MM.1S (cell line): ENCODE results near the gene GAB1.
A peak's percentile ranks its signal among the peaks of the same experiment; 100 is the strongest.

Experiments used
- DNase-seq: peaks from one replicate; pipeline ENCODE4 v3.0.0-alpha.2; 2015
- H2AFZ ChIP-seq: fragments of 300-600 bp; sonication (generic); 2 replicates; pipeline ENCODE4 v1.6.0; 2016; ENCODE audit warnings: antibody characterized with exemption, low read length
- H3F3A ChIP-seq: fragments of 300-600 bp; sonication (generic); 2 replicates; pipeline ENCODE4 v1.6.1; 2016; ENCODE audit warnings: mild to moderate bottlenecking, antibody characterized with exemption, low read length, moderate library complexity, mixed read lengths; ENCODE audit not compliant: insufficient read depth
- H3K27ac ChIP-seq: fragments of 300-600 bp; sonication (generic); 2 replicates; pipeline ENCODE4 v1.5.1; 2016; ENCODE audit warnings: mild to moderate bottlenecking, low read length
- H3K27me3 ChIP-seq: fragments of 300-600 bp; sonication (generic); replicated peaks from 2 replicates; pipeline ENCODE4 v1.6.0; 2016; ENCODE audit warnings: low read length; ENCODE audit not compliant: insufficient read depth
- H3K36me3 ChIP-seq: fragments of 300-600 bp; sonication (generic); replicated peaks from 2 replicates; pipeline ENCODE4 v1.6.1; 2016; ENCODE audit warnings: mild to moderate bottlenecking, low read length, mixed read lengths; ENCODE audit not compliant: insufficient read depth
- H3K4me1 ChIP-seq: fragments of 300-600 bp; sonication (generic); 2 replicates; pipeline ENCODE4 v1.6.1; 2016; ENCODE audit warnings: low read length, mixed read lengths
- H3K4me2 ChIP-seq: fragments of 300-600 bp; sonication (generic); 2 replicates; pipeline ENCODE4 v1.6.0; 2016; ENCODE audit warnings: low read depth, low read length
- H3K4me3 ChIP-seq: fragments of 300-600 bp; sonication (generic); 2 replicates; pipeline ENCODE4 v1.5.1; 2016; ENCODE audit warnings: low read length, mixed read lengths
- H3K79me2 ChIP-seq: fragments of 300-600 bp; sonication (generic); 2 replicates; pipeline ENCODE4 v1.6.1; 2016; ENCODE audit warnings: mixed run types, low read length, mixed read lengths
- H3K9ac ChIP-seq: fragments of 300-600 bp; sonication (generic); 2 replicates; pipeline ENCODE4 v1.6.1; 2016; ENCODE audit warnings: low read length, mixed read lengths
- H3K9me2 ChIP-seq: fragments of 300-600 bp; sonication (generic); replicated peaks from 2 replicates; pipeline ENCODE4 v1.6.1; 2016; ENCODE audit warnings: mild to moderate bottlenecking, low read length, mixed read lengths; ENCODE audit not compliant: insufficient read depth
- H3K9me3 ChIP-seq: fragments of 300-600 bp; sonication (generic); replicated peaks from 2 replicates; pipeline ENCODE4 v1.6.1; 2016; ENCODE audit warnings: mild to moderate bottlenecking, low read length, mixed read lengths; ENCODE audit not compliant: insufficient read depth
- H4K20me1 ChIP-seq: fragments of 300-600 bp; sonication (generic); 2 replicates; pipeline ENCODE4 v1.6.1; 2016; ENCODE audit warnings: mild to moderate bottlenecking, low read length, moderate library complexity, mixed read lengths; ENCODE audit not compliant: insufficient read depth
- EZH2 ChIP-seq: fragments of 300-600 bp; sonication (generic); optimal IDR thresholded peaks from 2 replicates; pipeline ENCODE3; 2017; ENCODE audit warnings: low read depth, mild to moderate bottlenecking, antibody characterized with exemption, low read length, mixed read lengths
- EZH2phosphoT487 ChIP-seq: fragments of 300-600 bp; sonication (generic); IDR thresholded peaks from 2 replicates; pipeline ENCODE4 v1.6.1; 2018; ENCODE audit warnings: antibody characterized with exemption, low read length
- TF ChIP-seq, protein P1 (sequence below): fragments of 300-600 bp; sonication (generic); IDR thresholded peaks from 2 replicates; pipeline ENCODE4 v1.5.1; 2016; ENCODE audit warnings: antibody characterized with exemption, low read length, mixed read lengths

Gene GAB1

DNA sequence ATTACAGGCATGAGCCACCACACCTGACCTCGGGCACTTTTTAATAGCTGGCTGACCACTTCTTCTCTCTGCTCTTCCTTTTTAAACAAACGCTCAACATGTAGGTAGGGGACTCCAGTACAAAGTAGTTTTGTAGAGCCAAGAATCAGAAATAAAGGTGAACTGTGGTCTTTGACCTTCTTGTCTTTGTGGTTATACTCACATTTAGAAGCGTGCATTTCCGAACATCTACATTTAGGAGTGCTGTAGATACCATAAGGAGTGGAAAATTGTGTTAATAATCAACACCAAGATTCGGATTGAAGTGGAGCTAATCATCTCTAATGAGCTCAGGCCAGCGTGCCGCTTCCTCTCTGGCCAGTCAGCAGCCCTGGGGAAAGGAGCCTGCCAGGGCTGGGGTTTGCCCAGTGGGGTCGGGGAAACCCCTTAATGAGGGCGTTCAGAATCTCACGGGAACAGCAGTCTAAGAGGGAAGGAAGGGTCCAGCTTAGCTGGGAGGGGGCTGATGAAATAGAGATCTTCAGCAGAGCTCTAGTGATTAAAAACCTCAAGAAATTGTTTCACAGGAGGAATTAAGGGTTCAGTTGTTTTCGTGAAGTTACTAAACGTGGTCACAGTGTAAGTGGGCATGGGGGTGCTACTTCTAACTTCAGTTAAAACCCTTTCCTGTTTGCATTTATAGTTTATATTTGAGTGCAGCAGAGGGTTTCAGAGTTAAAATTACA is 81.2 kb downstream of the GAB1 start:
- peak overlapping the region; percentile 73 for H3K4me2 ChIP-seq

DNA sequence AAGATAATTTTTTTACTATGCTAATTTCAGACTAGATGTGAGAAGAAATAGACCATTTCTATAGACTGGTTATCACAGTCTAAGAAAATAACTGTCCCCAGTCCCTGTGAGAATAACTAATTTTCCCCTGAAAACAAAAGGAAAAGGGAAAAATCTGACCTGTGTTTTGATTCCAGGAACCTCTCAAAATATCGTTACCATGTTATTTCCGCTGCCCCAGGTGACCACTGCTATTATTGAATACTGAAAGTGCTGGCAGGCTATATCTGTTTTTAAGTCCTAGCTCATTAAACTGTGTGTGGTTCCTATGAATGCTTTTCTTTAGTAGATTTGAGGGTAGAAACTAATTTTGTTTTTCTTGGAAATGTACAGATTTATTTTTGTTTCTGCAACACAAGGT is 83.6 kb downstream of the GAB1 start:
- peak; percentile 70 for DNase-seq
- TF ChIP-seq EZH2 (no peak), EZH2phosphoT487 (no peak)
- TF ChIP-seq, protein P1, sequence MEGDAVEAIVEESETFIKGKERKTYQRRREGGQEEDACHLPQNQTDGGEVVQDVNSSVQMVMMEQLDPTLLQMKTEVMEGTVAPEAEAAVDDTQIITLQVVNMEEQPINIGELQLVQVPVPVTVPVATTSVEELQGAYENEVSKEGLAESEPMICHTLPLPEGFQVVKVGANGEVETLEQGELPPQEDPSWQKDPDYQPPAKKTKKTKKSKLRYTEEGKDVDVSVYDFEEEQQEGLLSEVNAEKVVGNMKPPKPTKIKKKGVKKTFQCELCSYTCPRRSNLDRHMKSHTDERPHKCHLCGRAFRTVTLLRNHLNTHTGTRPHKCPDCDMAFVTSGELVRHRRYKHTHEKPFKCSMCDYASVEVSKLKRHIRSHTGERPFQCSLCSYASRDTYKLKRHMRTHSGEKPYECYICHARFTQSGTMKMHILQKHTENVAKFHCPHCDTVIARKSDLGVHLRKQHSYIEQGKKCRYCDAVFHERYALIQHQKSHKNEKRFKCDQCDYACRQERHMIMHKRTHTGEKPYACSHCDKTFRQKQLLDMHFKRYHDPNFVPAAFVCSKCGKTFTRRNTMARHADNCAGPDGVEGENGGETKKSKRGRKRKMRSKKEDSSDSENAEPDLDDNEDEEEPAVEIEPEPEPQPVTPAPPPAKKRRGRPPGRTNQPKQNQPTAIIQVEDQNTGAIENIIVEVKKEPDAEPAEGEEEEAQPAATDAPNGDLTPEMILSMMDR = no peak
- Histone ChIP-seq H3K9me3 (no peaks in the 10 kb centered on the region), H3K4me3 (peak overlapping the region; percentile 27), H3K4me1 (peaks cover 57% of the 10 kb centered on the region), H3F3A (peaks cover 31% of the 10 kb centered on the region), H3K27me3 (no peaks in the 10 kb centered on the region), H3K27ac (peak overlapping the region; percentile 85), H3K79me2 (peaks cover 92% of the 10 kb centered on the region), H3K9me2 (no peaks in the 10 kb centered on the region), H3K36me3 (no peaks in the 10 kb centered on the region), H3K4me2 (peak overlapping the region; percentile 47), H3K9ac (peak overlapping the region; percentile 45), H4K20me1 (no peaks in the 10 kb centered on the region), H2AFZ (no peak overlapping the region)

More for the DNA sequence above, 81.2 kb downstream of the GAB1 start:
- Histone ChIP-seq H4K20me1 (peaks cover 3% of the 10 kb centered on the region; the same call in 1 of the 2 replicates), H3K79me2 (peaks cover 95% of the 10 kb centered on the region), H3K4me1 (peaks cover 53% of the 10 kb centered on the region), H3K9me3 (no peaks in the 10 kb centered on the region), H3K27ac (peak overlapping the region; percentile 57), H3K36me3 (no peaks in the 10 kb centered on the region; the same call in 1 of the 2 replicates), H3K27me3 (no peaks in the 10 kb centered on the region), H3K9me2 (no peaks in the 10 kb centered on the region), H3F3A (peaks cover 31% of the 10 kb centered on the region), H2AFZ (no peak overlapping the region), H3K9ac (peak overlapping the region; percentile 19; the same call in 1 of the 2 replicates), H3K4me3 (peak overlapping the region; percentile 20; the same call in 1 of the 2 replicates)
- DNase-seq = peak; percentile 49
- no peak for TF ChIP-seq EZH2phosphoT487

- no peaks in the 10 kb centered on the region for H3K27me3 ChIP-seq
Measured at GRCh38 chr4:143421609-143422008, 84.9 kb downstream of the GAB1 start.

More at GRCh38 chr4:143421609-143422008, 84.9 kb downstream of the GAB1 start:
- H3K9me3 ChIP-seq = no peaks in the 10 kb centered on the region
- no peaks in the 10 kb centered on the region for H3K9me2 ChIP-seq
- H3K79me2 ChIP-seq = peaks cover 93% of the 10 kb centered on the region
- H4K20me1 ChIP-seq = no peaks in the 10 kb centered on the region
- no peak overlapping the region for H3K4me3 ChIP-seq
- H3F3A ChIP-seq = peaks cover 31% of the 10 kb centered on the region
- no peak overlapping the region for H2AFZ ChIP-seq
- peak overlapping the region; percentile 47; the same call in 1 of the 2 replicates for H3K4me2 ChIP-seq
- H3K27ac ChIP-seq = peak overlapping the region; percentile 85; the same call in 1 of the 2 replicates
- TF ChIP-seq, protein P1 = no peak
- no peak for TF ChIP-seq EZH2
- TF ChIP-seq EZH2phosphoT487 = no peak
- no peak overlapping the region for H3K9ac ChIP-seq
- H3K4me1 ChIP-seq = peaks cover 57% of the 10 kb centered on the region
- DNase-seq = no peak
- no peaks in the 10 kb centered on the region for H3K36me3 ChIP-seq
